Ascending aorta (tissue), 2 donors: Measurements from ENCODE around the gene NXF1. TPM values are rescaled to one million over a fixed set of nuclear protein-coding genes. Genes with fewer than 3 reads are reported as not detected.

Source experiments
- DNase-seq, 2 donors: peaks; one replicate each; pipeline ENCODE4 v3.0.0-alpha.2; 2019; ENCODE audit warnings: low spot score in 2 of 2
- H3K27ac ChIP-seq, 2 donors: fragments of 200-600 bp; sonication (generic); one replicate each; pipeline ENCODE4 v1.5.1; 2016 to 2017; ENCODE audit warnings: mild to moderate bottlenecking in 1 of 2
- H3K27me3 ChIP-seq: fragments of 200-600 bp; sonication (generic); one replicate; pipeline ENCODE4 v1.5.1; 2017
- H3K36me3 ChIP-seq, 2 donors: fragments of 200-600 bp; sonication (generic); one replicate each; pipeline ENCODE4 v1.5.1; 2016
- H3K4me1 ChIP-seq, 2 donors: fragments of 200-600 bp; sonication (generic); one replicate each; pipeline ENCODE4 v1.5.1; 2016 to 2017; ENCODE audit warnings: mild to moderate bottlenecking in 1 of 2
- H3K4me3 ChIP-seq, 2 donors: fragments of 200-600 bp; sonication (generic); one replicate each; pipeline ENCODE4 v1.5.1; 2016 to 2017; ENCODE audit warnings: mild to moderate bottlenecking in 1 of 2
- H3K9me3 ChIP-seq, 2 donors: fragments of 200-600 bp; sonication (generic); one replicate each; pipeline ENCODE4 v1.5.1; 2016
- CTCF ChIP-seq, 3 experiments: fragments of 200-600 bp in 2 of 3; fragments of 450-650 bp in 1 of 3; sonication (generic) in 2 of 3; IDR thresholded peaks; one replicate each; pipeline ENCODE4 v1.5.1; 2016 to 2019; ENCODE audit warnings: antibody characterized with exemption in 3 of 3, mild to moderate bottlenecking in 1 of 3, moderate library complexity in 1 of 3
- intact Hi-C: fragments of 100-400 bp; cut with DNase I; formaldehyde crosslinking; loops from one replicate; pipeline ENCODE4 v1.15.1; 2023
- total RNA-seq: library from RNA; depleted of rRNA; stranded (reverse); fragments of >200 nt; gene quantifications from one replicate; pipeline ENCODE4 v1.1.0, GENCODE V29; 2016

Gene NXF1
- total RNA-seq, 1 donor from 2014 or later, result 41.8 TPM

GRCh38 chr11:62778441-62778840 is 26.8 kb downstream of the NXF1 start:
- Histone ChIP-seq H3K4me1 (no peaks in the 10 kb centered on the region), H3K4me3 (no peak overlapping the region), H3K36me3 (peaks cover 29 to 57% of the 10 kb centered on the region in 2 donors), H3K9me3 (no peaks in the 10 kb centered on the region), H3K27ac (no peak overlapping the region), H3K27me3 (no peaks in the 10 kb centered on the region)
- DNase-seq, result no peak
- no peak for TF ChIP-seq CTCF (IDR thresholded peaks at IDR 0.05)
- intact Hi-C loops, result no loop called here

GRCh38 chr11:62777389-62777788 is 27.9 kb downstream of the NXF1 start:
- Histone ChIP-seq H3K36me3 (peaks cover 29 to 49% of the 10 kb centered on the region in 2 donors), H3K9me3 (no peaks in the 10 kb centered on the region), H3K27me3 (no peaks in the 10 kb centered on the region), H3K27ac (no peak overlapping the region), H3K4me3 (no peak overlapping the region), H3K4me1 (peaks cover 0 to under 1% of the 10 kb centered on the region in 2 donors)
- no peak for DNase-seq
- intact Hi-C loops, result no loop called here
- no peak for TF ChIP-seq CTCF (IDR thresholded peaks at IDR 0.05)

GRCh38 chr11:62775646-62776045 is 29.6 kb downstream of the NXF1 start:
- H3K4me3 ChIP-seq, result no peak overlapping the region
- H3K9me3 ChIP-seq, result no peaks in the 10 kb centered on the region
- no peak overlapping the region for H3K27ac ChIP-seq
- H3K36me3 ChIP-seq, result peaks cover 29 to 44% of the 10 kb centered on the region in 2 donors
- DNase-seq, result no peak
- TF ChIP-seq CTCF (IDR thresholded peaks at IDR 0.05), result no peak
- H3K4me1 ChIP-seq, result peaks cover 3 to 8% of the 10 kb centered on the region in 2 donors
- intact Hi-C loops, result no loop called here
- no peaks in the 10 kb centered on the region for H3K27me3 ChIP-seq

GRCh38 chr11:62774407-62774806 is 30.8 kb downstream of the NXF1 start:
- no peak overlapping the region for H3K4me3 ChIP-seq
- TF ChIP-seq CTCF (IDR thresholded peaks at IDR 0.05), result no peak
- peaks cover 3 to 17% of the 10 kb centered on the region in 2 donors for H3K4me1 ChIP-seq
- no peak for DNase-seq
- intact Hi-C loops, result loop anchor here (5.0 kb wide), 2 partner anchors 88 to 182 kb away; partner anchors contain the start of gene TUT1
- peaks cover 23 to 44% of the 10 kb centered on the region in 2 donors for H3K36me3 ChIP-seq
- H3K9me3 ChIP-seq, result no peaks in the 10 kb centered on the region
- no peaks in the 10 kb centered on the region for H3K27me3 ChIP-seq
- H3K27ac ChIP-seq, result no peak overlapping the region

GRCh38 chr11:62771144-62772021 is 33.9 kb downstream of the NXF1 start, which contains the start of gene TAF6L:
Gene TAF6L (plus strand): TSS chr11:62771396. CDS start chr11:62775784, 4,388 bp downstream.
- H3K36me3 ChIP-seq, result peaks cover 12 to 29% of the 10 kb centered on the region in 2 donors
- H3K27ac ChIP-seq, result peak within 1 kb of the TSS; percentile 93 to 97
- peak; percentile 94 to 99 for DNase-seq
- no peaks in the 10 kb centered on the region for H3K9me3 ChIP-seq
- no peaks in the 10 kb centered on the region for H3K27me3 ChIP-seq
- peak within 1 kb of the TSS; percentile 73 to 84 for H3K4me3 ChIP-seq
- intact Hi-C loops, result loop anchor here (1.0 to 5.0 kb wide), 6 partner anchors 10 to 179 kb away; partner anchors contain the start of genes POLR2G, TTC9C and TUT1
- no peak for TF ChIP-seq CTCF (IDR thresholded peaks at IDR 0.05)
- H3K4me1 ChIP-seq, result peaks cover 3 to 17% of the 10 kb centered on the region in 2 donors
